Upper lobe of left lung (tissue), 6 donors: ENCODE results near the gene ACLY. TPM values are rescaled to one million over a fixed set of nuclear protein-coding genes. Genes with fewer than 3 reads are reported as not detected.
A peak's percentile ranks its signal among the peaks of the same experiment; 100 is the strongest.

Experiments used
- ATAC-seq, 2 donors: fragments of 200-7000 bp; cut with Tn5 transposase; one replicate each; pipeline ENCODE4 v1.9.1; 2022; ENCODE audit warnings: mild to moderate bottlenecking in 2 of 2, moderate library complexity in 2 of 2; ENCODE audit not compliant: low FRiP score in 2 of 2
- DNase-seq, 2 donors: peaks; one replicate each; pipeline ENCODE4 v3.0.0-alpha.2; 2019 to 2020
- H3K27ac ChIP-seq, 4 donors: fragments of 200-600 bp; sonication (generic); one replicate each; pipeline ENCODE4 v1.5.1; 2016 to 2019
- H3K27me3 ChIP-seq, 4 donors: fragments of 200-600 bp; sonication (generic); one replicate each; pipeline ENCODE4 v1.5.1; 2017 to 2019
- H3K36me3 ChIP-seq, 4 donors: fragments of 200-600 bp; sonication (generic); one replicate each; pipeline ENCODE4 v1.5.1; 2016 to 2019
- H3K4me1 ChIP-seq, 4 donors: fragments of 200-600 bp; sonication (generic); one replicate each; pipeline ENCODE4 v1.5.1; 2018 to 2019
- H3K4me3 ChIP-seq, 4 donors: fragments of 200-600 bp; sonication (generic); one replicate each; pipeline ENCODE4 v1.5.1; 2017 to 2019; ENCODE audit warnings: mild to moderate bottlenecking in 2 of 4, moderate library complexity in 1 of 4
- H3K9me3 ChIP-seq, 4 donors: fragments of 200-600 bp; sonication (generic); one replicate each; pipeline ENCODE4 v1.5.1; 2018 to 2019
- CTCF ChIP-seq, 6 experiments: fragments of 450-650 bp in 4 of 6; fragments of 200-600 bp in 2 of 6; sonication (generic) in 2 of 6; IDR thresholded peaks; one replicate each; pipeline ENCODE4 v1.5.1; 2016 to 2019; ENCODE audit warnings: antibody characterized with exemption in 6 of 6
- EP300 ChIP-seq, 4 donors: sonication (generic); formaldehyde crosslinking; IDR thresholded peaks; one replicate each; pipeline ENCODE4 v1.5.1; 2017; ENCODE audit warnings: antibody characterized with exemption in 4 of 4, control low read depth in 2 of 4
- POLR2A ChIP-seq, 4 donors: fragments of 450-650 bp; IDR thresholded peaks; one replicate each; pipeline ENCODE4 v1.5.1; 2016 to 2017; ENCODE audit warnings: antibody characterized with exemption in 4 of 4, mild to moderate bottlenecking in 2 of 4
- POLR2AphosphoS5 ChIP-seq, 2 donors: sonication (generic); formaldehyde crosslinking; IDR thresholded peaks; one replicate each; pipeline ENCODE4 v1.5.1; 2017; ENCODE audit warnings: antibody characterized with exemption in 2 of 2
- WGBS, 2 donors: methylation state at CpG; one replicate each; pipeline ENCODE4 v1.1.5; 2017 to 2018; 5-methylcytosine and 5-hydroxymethylcytosine counted together
- total RNA-seq, 6 donors: library from RNA; depleted of rRNA in 4 of 6; stranded (reverse); fragments of >200 nt in 4 of 6; gene quantifications; one replicate each; pipeline versions ENCODE4 v1.1.0 to v1.2.1, GENCODE V29; 2016 to 2021
- donor health status: DM: no; HTN: no; CAD: no; lungs with moderate emphysema.
- donor health status: DM: no; HTN: yes; CAD: no; lungs with severe emphysema.

The ACLY gene
- total RNA-seq, 6 donors from 2014 or later = 41.9 to 132 (median 84.6) TPM

GRCh38 chr17:41912925-41913324 lies 5.8 kb downstream of the ACLY start:
- Histone ChIP-seq H3K9me3 (no peaks in the 10 kb centered on the region), H3K4me3 (no peak overlapping the region), H3K4me1 (peaks cover 12 to 45% (median 29%) of the 10 kb centered on the region in 4 donors), H3K27me3 (no peaks in the 10 kb centered on the region), H3K36me3 (peaks cover 13 to 58% (median 55%) of the 10 kb centered on the region in 4 donors), H3K27ac (no peak overlapping the region)
- DNase-seq (no peak), ATAC-seq (no peak)
- 64 to 88% methylated on average over 1 of the region's 1 CpG for WGBS, 2 donors
- TF ChIP-seq EP300 (IDR thresholded peaks at IDR 0.05) (no peak), POLR2AphosphoS5 (IDR thresholded peaks at IDR 0.05) (no peak), CTCF (IDR thresholded peaks at IDR 0.05) (no peak), POLR2A (IDR thresholded peaks at IDR 0.05) (no peak)

GRCh38 chr17:41910701-41911391 lies 7.9 kb downstream of the ACLY start:
- peaks cover 14 to 78% (median 76%) of the 10 kb centered on the region in 4 donors for H3K36me3 ChIP-seq
- 90 to 98% methylated on average over 9 to 13 of the region's 13 CpGs for WGBS, 2 donors
- TF ChIP-seq POLR2AphosphoS5 (IDR thresholded peaks at IDR 0.05) (no peak), POLR2A (IDR thresholded peaks at IDR 0.05) (no peak), CTCF (IDR thresholded peaks at IDR 0.05) (no peak), EP300 (IDR thresholded peaks at IDR 0.05) (no peak)
- H3K4me3 ChIP-seq = no peak overlapping the region
- no peak overlapping the region for H3K27ac ChIP-seq
- peak in 1 of 2 donors; percentile 40 for DNase-seq
- H3K9me3 ChIP-seq = no peaks in the 10 kb centered on the region
- peak in 1 of 2 donors; percentile 84 for ATAC-seq
- peaks cover 2 to 24% (median 19%) of the 10 kb centered on the region in 4 donors for H3K4me1 ChIP-seq
- H3K27me3 ChIP-seq = no peaks in the 10 kb centered on the region

GRCh38 chr17:41909088-41909487 lies 9.7 kb downstream of the ACLY start:
- ATAC-seq (no peak), DNase-seq (peak in 1 of 2 donors; percentile 30)
- 88 to 92% methylated on average over 13 of the region's 13 CpGs for WGBS, 2 donors
- Histone ChIP-seq H3K9me3 (no peaks in the 10 kb centered on the region), H3K4me1 (peaks cover 0 to 8% (median 4%) of the 10 kb centered on the region in 4 donors), H3K27ac (no peak overlapping the region), H3K36me3 (peaks cover 24 to 96% (median 92%) of the 10 kb centered on the region in 4 donors), H3K27me3 (no peaks in the 10 kb centered on the region), H3K4me3 (no peak overlapping the region)
- TF ChIP-seq CTCF (IDR thresholded peaks at IDR 0.05) = no peak

GRCh38 chr17:41907633-41908539 lies 10.9 kb downstream of the ACLY start:
- TF ChIP-seq EP300 (IDR thresholded peaks at IDR 0.05) (no peak), POLR2A (IDR thresholded peaks at IDR 0.05) (no peak), CTCF (IDR thresholded peaks at IDR 0.05) (no peak), POLR2AphosphoS5 (IDR thresholded peaks at IDR 0.05) (no peak)
- no peaks in the 10 kb centered on the region for H3K9me3 ChIP-seq
- no peaks in the 10 kb centered on the region for H3K4me1 ChIP-seq
- ATAC-seq = no peak
- DNase-seq = no peak
- no peak overlapping the region for H3K4me3 ChIP-seq
- H3K27me3 ChIP-seq = no peaks in the 10 kb centered on the region
- H3K36me3 ChIP-seq = peaks cover 24 to 97% (median 91%) of the 10 kb centered on the region in 4 donors
- H3K27ac ChIP-seq = no peak overlapping the region
- WGBS, 2 donors = 86 to 92% methylated on average over 13 to 14 of the region's 14 CpGs
